ENCODE measurements around the gene ACAP3. TPM values are rescaled to one million over a fixed set of nuclear protein-coding genes. Genes with fewer than 3 reads are reported as not detected.
"Not testable (repeated sequence)": the region's sequence is repeated elsewhere in the genome, so short reads cannot be mapped to it uniquely, and the experiment has no call there.

The ACAP3 gene
- total RNA-seq, 2 donors from 2014 or later: 40.9 to 50.9 TPM

- DNase-seq (ENCODE audit: low spot score): no peak
- intact Hi-C loops (cut with DNase I): no loop called here
Measured at GRCh38 chr1:1318777-1319645, 11.3 kb upstream of the ACAP3 start.

DNA sequence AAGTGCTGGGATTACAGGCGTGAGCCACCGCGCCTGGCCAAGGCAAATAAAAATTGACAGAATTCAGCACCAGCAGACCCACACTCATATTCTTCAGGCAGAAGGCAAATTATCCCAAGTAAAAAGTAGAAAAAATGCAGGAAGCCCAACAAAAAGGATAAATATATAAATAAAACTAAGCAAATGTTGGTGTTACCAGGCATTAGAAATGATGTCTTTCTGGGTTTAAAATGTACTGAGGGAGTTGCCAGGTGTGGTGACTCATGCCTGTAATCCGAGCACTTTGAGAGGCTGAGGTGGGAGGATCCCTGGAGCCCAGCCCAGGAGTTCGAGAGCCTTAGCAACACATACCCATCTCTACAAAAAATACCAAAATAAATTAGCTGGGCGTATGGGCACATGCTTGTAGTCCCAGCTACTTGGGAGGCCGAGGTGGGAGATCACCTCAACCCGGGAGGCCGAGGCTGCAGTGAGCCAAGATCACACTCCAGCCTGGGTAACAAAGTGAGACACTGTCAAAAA, 10.5 kb upstream of the ACAP3 start:
- intact Hi-C loops (cut with DNase I): no loop called here
- peak; percentile 94 for DNase-seq (ENCODE audit: low spot score)

DNA sequence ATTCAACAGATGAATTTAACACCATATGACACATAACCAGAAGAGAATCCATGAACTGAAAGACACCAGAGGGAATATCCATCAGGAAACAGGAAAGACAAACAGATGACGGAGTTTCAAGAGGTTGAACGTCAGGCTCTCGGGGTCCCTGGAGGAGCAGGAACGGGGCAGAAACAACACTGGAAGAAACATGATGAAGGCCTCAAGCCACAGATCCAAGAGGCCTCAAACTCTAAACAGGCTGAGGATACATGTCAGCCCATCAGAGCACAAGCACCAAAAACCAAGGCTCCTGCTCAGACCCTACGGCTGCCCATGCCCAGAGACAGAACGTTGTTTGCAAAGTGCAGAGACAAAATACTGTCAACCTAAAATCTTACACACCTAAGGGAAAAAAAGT, 9.7 kb upstream of the ACAP3 start:
- no peak for DNase-seq (ENCODE audit: low spot score)
- intact Hi-C loops (cut with DNase I): no loop called here

GRCh38 chr1:1316199-1316598, 8.5 kb upstream of the ACAP3 start:
- DNase-seq (ENCODE audit: low spot score); intact Hi-C loops (cut with DNase I): not testable (repeated sequence)

- no peak for DNase-seq (ENCODE audit: low spot score)
- intact Hi-C loops (cut with DNase I): no loop called here
Measured at GRCh38 chr1:1315435-1315954, 7.8 kb upstream of the ACAP3 start.

DNA sequence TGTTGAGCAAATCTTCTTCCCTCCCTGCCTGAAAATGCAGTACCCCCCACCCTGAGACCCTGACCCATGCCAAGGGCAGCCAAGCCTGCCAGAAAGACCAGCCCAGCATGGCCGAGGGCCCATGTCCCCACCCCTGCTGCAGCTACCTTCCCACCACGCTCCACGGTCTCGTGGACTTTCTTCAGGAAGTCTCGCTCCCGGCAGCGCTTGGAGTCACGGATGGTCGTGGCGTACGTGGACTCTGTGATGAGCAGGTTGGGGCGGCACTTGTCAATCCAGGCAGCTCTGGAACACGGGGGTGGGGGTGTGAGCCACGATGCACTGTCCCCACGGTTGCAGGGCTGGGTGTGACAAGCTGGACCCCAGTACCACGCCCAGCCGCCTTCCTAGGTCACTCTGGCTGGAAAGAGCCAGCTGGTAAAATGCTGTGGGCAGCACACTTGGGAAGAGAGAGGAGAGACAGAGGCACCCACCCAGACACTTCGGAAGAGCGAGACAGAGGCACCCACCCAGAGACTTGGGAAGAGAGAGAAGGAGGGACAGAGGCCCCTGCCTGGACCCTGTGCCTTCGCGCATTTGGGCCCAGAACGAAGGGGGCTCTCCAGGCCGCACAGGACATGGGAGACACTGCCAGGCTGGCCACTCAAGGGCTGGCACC, 7.1 kb upstream of the ACAP3 start:
- DNase-seq (ENCODE audit: low spot score): no peak
- intact Hi-C loops (cut with DNase I): loop anchor here in 1 of 2 donors (5.0 kb wide), 1 partner anchor 32 kb away; the partner anchor contains the start of gene DVL1

DNA sequence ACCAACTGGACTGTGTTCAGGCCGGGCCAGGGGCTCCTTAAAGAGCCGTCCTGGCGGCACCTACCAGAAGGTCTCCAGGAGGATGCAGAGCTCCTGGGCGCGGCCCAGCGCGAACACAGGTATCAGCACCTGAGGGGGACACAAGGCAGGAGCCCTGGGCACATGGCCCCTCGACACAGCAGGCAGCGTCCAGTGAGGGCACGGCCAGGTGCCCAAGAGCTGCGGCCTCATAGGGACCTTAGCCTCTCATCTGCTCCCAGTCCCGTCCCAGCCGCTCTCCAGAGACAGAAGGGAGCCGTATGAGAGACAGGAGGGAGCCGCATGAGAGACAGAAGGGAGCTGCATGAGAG, 6.5 kb upstream of the ACAP3 start:
- intact Hi-C loops (cut with DNase I): loop anchor here in 1 of 2 donors (5.0 kb wide), 1 partner anchor 33 kb away; the partner anchor contains the start of gene DVL1
- no peak for DNase-seq (ENCODE audit: low spot score)

GRCh38 chr1:1313500-1314236, 5.9 kb upstream of the ACAP3 start:
- intact Hi-C loops (cut with DNase I): loop anchor here in 1 of 2 donors (5.0 kb wide), 1 partner anchor 34 kb away; the partner anchor contains the start of gene DVL1
- DNase-seq (ENCODE audit: low spot score): no peak

DNA sequence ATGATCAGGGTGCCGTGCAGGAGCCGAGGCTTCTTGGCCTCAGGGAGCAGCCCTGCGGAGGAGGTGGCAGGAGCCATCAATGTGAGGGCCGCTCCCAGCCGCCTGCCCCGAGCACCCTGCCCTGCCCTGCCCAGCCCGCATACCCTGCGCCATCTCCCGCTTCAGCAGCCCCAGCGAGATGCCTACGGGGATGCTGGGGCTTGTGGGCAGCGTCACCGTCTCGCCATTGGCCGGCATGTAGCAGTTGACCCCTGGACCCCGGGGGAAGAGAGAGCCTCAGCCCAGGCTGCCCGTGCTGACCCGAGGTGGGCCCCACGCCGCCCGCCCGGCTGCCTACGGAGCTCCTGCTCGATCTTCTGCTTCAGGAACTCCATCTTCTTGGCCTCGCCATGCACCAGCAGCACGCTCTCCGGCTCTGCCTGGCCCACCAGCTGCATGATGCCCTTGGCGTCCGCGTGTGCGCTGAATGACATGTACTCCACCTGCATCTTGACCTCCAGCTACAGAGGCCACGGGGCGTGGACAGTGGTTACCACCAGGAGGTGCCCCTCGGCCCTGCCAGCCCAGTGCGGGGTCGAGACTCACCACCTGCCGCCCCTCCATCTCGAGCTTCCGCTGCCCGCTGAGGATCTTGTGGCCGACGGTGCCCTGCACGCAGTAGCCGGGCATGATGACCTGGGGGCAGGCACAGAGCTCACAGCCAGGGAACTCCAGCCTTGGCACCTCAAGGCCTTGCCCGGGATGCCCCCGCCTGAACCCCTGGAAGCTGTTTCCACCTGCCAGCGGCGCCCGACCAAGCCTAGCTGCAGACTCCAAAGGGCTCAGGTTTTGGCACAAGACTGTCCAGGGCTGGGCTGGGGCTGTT, 5.0 kb upstream of the ACAP3 start:
- DNase-seq (ENCODE audit: low spot score): no peak
- intact Hi-C loops (cut with DNase I): loop anchor here in 1 of 2 donors (5.0 kb wide), 1 partner anchor 35 kb away; the partner anchor contains the start of gene DVL1

DNA sequence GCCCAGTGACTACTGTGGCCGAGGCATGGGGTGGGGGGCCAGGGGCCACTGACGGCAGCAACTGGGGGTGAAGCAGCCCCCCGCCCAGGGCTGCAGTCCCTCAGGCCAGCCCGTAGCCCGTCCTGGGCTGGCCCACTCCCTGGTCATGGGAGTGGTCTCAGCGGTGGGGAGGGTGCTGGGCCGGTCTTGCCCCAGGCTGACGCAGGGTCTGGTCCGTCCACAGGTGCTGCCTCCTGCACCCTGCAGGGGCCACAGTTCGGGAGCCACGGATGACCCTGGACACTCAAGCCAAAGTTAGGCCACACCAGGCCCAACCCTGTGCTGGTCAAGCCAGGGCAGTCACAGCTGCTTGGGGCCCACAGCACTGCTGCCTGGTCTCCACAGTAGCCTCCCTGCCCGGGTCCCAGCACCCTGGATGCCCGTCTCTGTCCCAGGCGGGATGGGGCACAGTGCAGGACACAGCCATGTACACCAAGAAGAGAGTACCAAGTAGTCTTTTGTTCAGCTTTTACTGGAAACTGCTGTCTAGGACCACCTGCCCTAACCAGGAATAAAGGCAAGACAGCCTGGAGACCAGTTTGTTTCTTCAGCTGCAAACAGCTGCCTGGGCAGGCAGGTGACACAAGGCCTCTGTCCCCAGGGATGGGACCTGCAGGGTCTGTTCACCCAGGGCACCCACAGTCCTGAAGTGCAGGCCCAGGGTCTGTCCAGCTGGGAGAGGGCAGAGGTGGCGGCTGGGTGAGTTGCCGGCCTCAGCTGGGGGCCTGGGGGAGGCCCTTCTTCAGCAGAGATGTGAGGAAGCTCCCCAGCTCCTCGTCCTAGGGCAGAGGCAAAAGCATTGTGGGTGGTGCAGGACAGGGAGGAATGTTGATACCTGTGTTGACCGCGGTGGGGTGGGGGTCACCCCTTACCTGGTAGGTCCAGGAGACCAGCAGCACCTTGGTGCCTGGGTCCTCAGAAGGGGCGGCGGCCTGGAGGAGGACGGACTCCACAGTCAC, 3.7 kb upstream of the ACAP3 start:
- DNase-seq (ENCODE audit: low spot score): no peak
- intact Hi-C loops (cut with DNase I): loop anchor here in 1 of 2 donors (5.0 kb wide), 1 partner anchor 36 kb away; the partner anchor contains the start of gene DVL1

GRCh38 chr1:1310476-1311053, 2.8 kb upstream of the ACAP3 start:
- no peak for DNase-seq (ENCODE audit: low spot score)
- intact Hi-C loops (cut with DNase I): loop anchor here in 1 of 2 donors (5.0 kb wide), 1 partner anchor 37 kb away; the partner anchor contains the start of gene DVL1

- DNase-seq (ENCODE audit: low spot score): no peak
- intact Hi-C loops (cut with DNase I): loop anchor here in 1 of 2 donors (5.0 kb wide), 1 partner anchor 37 kb away; the partner anchor contains the start of gene DVL1
Measured at GRCh38 chr1:1310109-1310385, 2.3 kb upstream of the ACAP3 start.

DNA sequence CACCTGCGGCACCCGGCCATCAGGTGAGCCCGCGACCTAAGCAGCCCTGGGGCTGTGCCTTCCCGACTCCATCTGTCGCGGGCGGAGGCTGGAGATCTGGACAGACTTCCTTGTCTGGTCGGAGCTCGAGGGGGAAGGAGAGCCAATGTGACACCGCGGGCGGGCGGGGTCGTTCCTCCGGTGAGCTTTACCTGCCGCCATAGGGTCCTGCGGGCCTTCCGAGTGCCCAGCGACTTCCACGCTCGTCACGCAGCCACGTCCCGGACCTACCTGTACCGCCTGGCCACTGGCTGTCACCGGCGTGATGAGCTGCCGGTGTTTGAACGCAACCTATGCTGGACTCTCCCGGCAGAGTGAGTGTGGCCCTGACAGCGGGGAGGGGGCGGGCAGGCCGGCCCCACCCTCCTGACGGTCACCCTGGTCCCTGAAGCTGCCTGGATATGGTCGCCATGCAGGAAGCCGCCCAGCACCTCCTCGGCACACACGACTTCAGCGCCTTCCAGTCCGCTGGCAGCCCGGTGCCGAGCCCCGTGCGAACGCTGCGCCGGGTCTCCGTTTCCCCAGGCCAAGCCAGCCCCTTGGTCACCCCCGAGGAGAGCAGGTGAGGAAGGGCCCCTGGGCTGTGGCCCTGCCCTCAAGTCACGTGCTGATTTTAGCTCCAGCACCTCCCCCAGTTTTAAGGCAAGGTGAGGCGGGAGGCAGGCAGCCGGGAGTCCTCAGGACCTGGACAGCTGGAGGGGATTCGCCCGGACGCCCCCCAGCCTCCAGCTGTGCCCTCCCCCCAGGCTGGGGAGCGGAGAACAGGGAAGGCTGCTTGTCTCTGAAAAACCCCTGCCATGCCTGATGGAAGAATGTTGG, 1.8 kb upstream of the ACAP3 start:
- intact Hi-C loops (cut with DNase I): loop anchor here in 1 of 2 donors (5.0 kb wide), 1 partner anchor 38 kb away; the partner anchor contains the start of gene DVL1
- DNase-seq (ENCODE audit: low spot score): no peak

DNA sequence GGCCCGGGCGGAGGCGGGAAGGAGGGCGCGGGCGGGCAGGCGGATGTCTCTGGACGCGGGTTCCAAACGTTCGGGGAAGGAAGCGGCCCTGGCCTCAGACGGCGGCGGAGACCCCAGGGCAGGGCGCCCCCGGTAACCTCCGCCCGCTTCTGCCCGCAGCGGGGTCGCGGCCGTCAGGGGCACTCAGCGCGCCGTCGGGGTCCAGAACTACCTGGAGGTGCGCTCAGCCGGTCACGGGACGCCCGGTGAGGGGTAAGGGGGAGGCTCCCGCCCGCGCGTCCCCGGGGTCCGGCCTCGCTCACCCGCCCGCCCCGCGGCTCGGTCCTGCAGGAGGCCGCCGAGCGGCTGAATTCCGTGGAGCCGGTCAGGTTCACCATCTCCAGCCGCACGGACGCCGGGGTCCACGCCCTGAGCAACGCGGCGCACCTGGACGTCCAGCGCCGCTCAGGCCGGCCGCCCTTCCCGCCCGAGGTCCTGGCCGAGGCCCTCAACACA, 1.1 kb upstream of the ACAP3 start:
- intact Hi-C loops (cut with DNase I): no loop called here
- no peak for DNase-seq (ENCODE audit: low spot score)

GRCh38 chr1:1307261-1307922, 338 bp downstream of the ACAP3 start:
- peak; percentile 90 for DNase-seq (ENCODE audit: low spot score)
- intact Hi-C loops (cut with DNase I): no loop called here

Data from posterior vena cava (tissue), 2 donors.